SK-N-SH treated with all-trans-retinoic acid at 6 μM for 48 hours (cell line): ENCODE results near the gene LRRC75A.

ENCODE experiments used
- ATAC-seq: fragments of 200-7000 bp; cut with Tn5 transposase; 3 replicates; pipeline ENCODE4 v1.9.1; 2020; ENCODE audit warnings: mild to moderate bottlenecking, moderate library complexity
- BACH2 ChIP-seq: fragments of 250-450 bp; sonication (Bioruptor Pico); IDR thresholded peaks from 2 replicates; pipeline ENCODE4 v1.9.0; 2021; ENCODE audit warnings: mild to moderate bottlenecking, borderline replicate concordance
- CREB5 ChIP-seq: fragments of 250-450 bp; sonication (Bioruptor Pico); IDR thresholded peaks from 2 replicates; pipeline ENCODE4 v1.5.1; 2020; ENCODE audit warnings: low read depth, mild to moderate bottlenecking, moderate library complexity
- CSRNP3 ChIP-seq: fragments of 250-450 bp; sonication (Bioruptor Pico); IDR thresholded peaks from 2 replicates; pipeline ENCODE4 v1.5.1; 2021; ENCODE audit warnings: mild to moderate bottlenecking, moderate library complexity
- GLIS3 ChIP-seq: fragments of 250-450 bp; sonication (Bioruptor Pico); IDR thresholded peaks from 2 replicates; pipeline ENCODE4 v1.5.0; 2020; ENCODE audit warnings: mild to moderate bottlenecking, moderate library complexity
- ISL1 ChIP-seq: fragments of 250-450 bp; sonication (Bioruptor Pico); IDR thresholded peaks from 2 replicates; pipeline ENCODE4 v2.1.2; 2022; ENCODE audit warnings: mild to moderate bottlenecking, moderate library complexity
- OSR1 ChIP-seq: fragments of 250-450 bp; sonication (Bioruptor Pico); IDR thresholded peaks from 2 replicates; pipeline ENCODE4 v1.8.0; 2022; ENCODE audit warnings: moderate library complexity, mild to moderate bottlenecking, inconsistent platforms
- PATZ1 ChIP-seq: fragments of 250-450 bp; sonication (Bioruptor Pico); IDR thresholded peaks from 2 replicates; pipeline ENCODE4 v1.8.0; 2020; ENCODE audit warnings: mild to moderate bottlenecking, moderate library complexity, borderline replicate concordance
- PPARA ChIP-seq: fragments of 250-450 bp; sonication (Bioruptor Pico); IDR thresholded peaks from 2 replicates; pipeline ENCODE4 v1.5.0; 2020; ENCODE audit warnings: mild to moderate bottlenecking, borderline replicate concordance
- RARB ChIP-seq: fragments of 250-450 bp; sonication (Bioruptor Pico); IDR thresholded peaks from 2 replicates; pipeline ENCODE4 v1.8.0; 2021; ENCODE audit warnings: mild to moderate bottlenecking, moderate library complexity
- TOX ChIP-seq: fragments of 250-450 bp; sonication (Bioruptor Pico); IDR thresholded peaks from 2 replicates; pipeline ENCODE4 v1.8.0; 2021; ENCODE audit warnings: mild to moderate bottlenecking, moderate library complexity, borderline replicate concordance
- ZC3H10 ChIP-seq: fragments of 250-450 bp; sonication (Bioruptor Pico); IDR thresholded peaks from 2 replicates; pipeline ENCODE4 v1.5.1; 2021; ENCODE audit warnings: mild to moderate bottlenecking, moderate library complexity
- ZFP3 ChIP-seq: fragments of 250-450 bp; sonication (Bioruptor Pico); IDR thresholded peaks from 2 replicates; pipeline ENCODE4 v1.5.0; 2020; ENCODE audit warnings: mild to moderate bottlenecking, moderate library complexity
- ZFP30 ChIP-seq: fragments of 450-650 bp; formaldehyde crosslinking; IDR thresholded peaks from 2 replicates; pipeline ENCODE4 v1.5.0; 2022; ENCODE audit warnings: mild to moderate bottlenecking, moderate library complexity
- ZNF565 ChIP-seq: fragments of 450-650 bp; formaldehyde crosslinking; conservative IDR thresholded peaks from 2 replicates; pipeline ENCODE4 v1.5.0; 2020; ENCODE audit warnings: low read depth, mild to moderate bottlenecking, moderate library complexity
- ZNF70 ChIP-seq: fragments of 450-650 bp; formaldehyde crosslinking; IDR thresholded peaks from 2 replicates; pipeline ENCODE4 v1.5.0; 2020; ENCODE audit warnings: mild to moderate bottlenecking, moderate library complexity
- ZNF8 ChIP-seq: fragments of 450-650 bp; formaldehyde crosslinking; IDR thresholded peaks from 2 replicates; pipeline ENCODE4 v1.5.0; 2020; ENCODE audit warnings: mild to moderate bottlenecking, moderate library complexity
- TF ChIP-seq, protein P1 (sequence below): fragments of 250-450 bp; sonication (Bioruptor Pico); IDR thresholded peaks from 2 replicates; pipeline ENCODE4 v1.8.0; 2021; ENCODE audit warnings: low read depth, mild to moderate bottlenecking, moderate library complexity, borderline replicate concordance
- TF ChIP-seq, protein P2 (sequence below): fragments of 250-450 bp; sonication (Bioruptor Pico); IDR thresholded peaks from 2 replicates; pipeline ENCODE4 v1.5.0; 2020; ENCODE audit warnings: mild to moderate bottlenecking, moderate library complexity

The LRRC75A gene

GRCh38 chr17:16488968-16489337 is 3.0 kb downstream of the LRRC75A start (continued):
- TF ChIP-seq PATZ1 (CRISPR knock-in tag) (no peak), TOX (CRISPR knock-in tag) (no peak), GLIS3 (CRISPR knock-in tag) (no peak), CSRNP3 (CRISPR knock-in tag) (no peak), ZFP30 (CRISPR knock-in tag) (no peak), ZFP3 (CRISPR knock-in tag) (no peak), ZNF8 (CRISPR knock-in tag) (no peak), ZNF565 (CRISPR knock-in tag) (no peak), ZC3H10 (CRISPR knock-in tag) (no peak)
- TF ChIP-seq, protein P1, sequence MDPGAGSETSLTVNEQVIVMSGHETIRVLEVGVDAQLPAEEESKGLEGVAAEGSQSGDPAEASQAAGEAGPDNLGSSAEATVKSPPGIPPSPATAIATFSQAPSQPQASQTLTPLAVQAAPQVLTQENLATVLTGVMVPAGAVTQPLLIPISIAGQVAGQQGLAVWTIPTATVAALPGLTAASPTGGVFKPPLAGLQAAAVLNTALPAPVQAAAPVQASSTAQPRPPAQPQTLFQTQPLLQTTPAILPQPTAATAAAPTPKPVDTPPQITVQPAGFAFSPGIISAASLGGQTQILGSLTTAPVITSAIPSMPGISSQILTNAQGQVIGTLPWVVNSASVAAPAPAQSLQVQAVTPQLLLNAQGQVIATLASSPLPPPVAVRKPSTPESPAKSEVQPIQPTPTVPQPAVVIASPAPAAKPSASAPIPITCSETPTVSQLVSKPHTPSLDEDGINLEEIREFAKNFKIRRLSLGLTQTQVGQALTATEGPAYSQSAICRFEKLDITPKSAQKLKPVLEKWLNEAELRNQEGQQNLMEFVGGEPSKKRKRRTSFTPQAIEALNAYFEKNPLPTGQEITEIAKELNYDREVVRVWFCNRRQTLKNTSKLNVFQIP (CRISPR knock-in tag) = no peak

DNA sequence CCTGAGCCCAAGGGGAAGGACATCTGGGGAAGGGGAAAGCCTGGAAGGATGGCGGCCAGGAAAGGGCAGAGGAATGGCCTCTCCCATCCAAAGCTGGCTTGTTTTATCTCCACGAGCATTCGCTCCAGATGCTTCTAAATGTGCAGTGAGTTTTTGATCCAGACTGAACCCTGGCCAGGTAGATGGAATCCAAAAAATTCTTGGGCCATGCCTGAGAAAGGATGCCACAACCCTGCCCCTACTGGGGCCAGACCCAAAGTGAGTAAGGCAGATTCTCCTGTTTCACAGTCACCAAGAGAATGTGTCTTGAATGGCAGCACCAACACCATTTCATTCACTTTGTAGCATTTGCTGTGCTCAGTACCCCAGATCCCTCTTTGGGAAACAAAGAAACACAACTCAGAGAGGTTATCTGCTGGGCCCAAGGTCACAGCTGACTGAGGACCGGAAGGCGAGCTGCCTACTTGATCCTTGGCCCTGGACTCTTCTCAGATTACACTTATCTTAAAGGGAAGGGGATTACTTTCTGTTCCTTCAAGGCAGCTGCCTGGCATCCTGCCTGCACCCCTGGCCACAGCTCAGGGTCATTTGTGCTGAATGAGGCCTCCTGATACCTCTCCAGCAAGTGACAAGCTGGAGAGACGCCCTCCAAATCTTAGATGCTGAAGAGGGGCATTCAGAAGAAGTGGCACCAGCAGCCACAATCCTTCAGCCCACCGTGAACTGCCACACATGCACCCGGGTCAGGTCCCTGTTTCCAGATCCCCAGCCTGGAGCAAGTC is 3.6 kb downstream of the LRRC75A start:
- ATAC-seq = no peak
- TF ChIP-seq PATZ1 (CRISPR knock-in tag) (no peak), ZFP3 (CRISPR knock-in tag) (no peak), ZC3H10 (CRISPR knock-in tag) (no peak), CSRNP3 (CRISPR knock-in tag) (no peak), ZFP30 (CRISPR knock-in tag) (no peak), OSR1 (CRISPR knock-in tag) (no peak), PPARA (CRISPR knock-in tag) (no peak), BACH2 (CRISPR knock-in tag) (no peak), ISL1 (CRISPR knock-in tag) (no peak), ZNF70 (no peak), CREB5 (CRISPR knock-in tag) (no peak), RARB (no peak)
- TF ChIP-seq, protein P2, sequence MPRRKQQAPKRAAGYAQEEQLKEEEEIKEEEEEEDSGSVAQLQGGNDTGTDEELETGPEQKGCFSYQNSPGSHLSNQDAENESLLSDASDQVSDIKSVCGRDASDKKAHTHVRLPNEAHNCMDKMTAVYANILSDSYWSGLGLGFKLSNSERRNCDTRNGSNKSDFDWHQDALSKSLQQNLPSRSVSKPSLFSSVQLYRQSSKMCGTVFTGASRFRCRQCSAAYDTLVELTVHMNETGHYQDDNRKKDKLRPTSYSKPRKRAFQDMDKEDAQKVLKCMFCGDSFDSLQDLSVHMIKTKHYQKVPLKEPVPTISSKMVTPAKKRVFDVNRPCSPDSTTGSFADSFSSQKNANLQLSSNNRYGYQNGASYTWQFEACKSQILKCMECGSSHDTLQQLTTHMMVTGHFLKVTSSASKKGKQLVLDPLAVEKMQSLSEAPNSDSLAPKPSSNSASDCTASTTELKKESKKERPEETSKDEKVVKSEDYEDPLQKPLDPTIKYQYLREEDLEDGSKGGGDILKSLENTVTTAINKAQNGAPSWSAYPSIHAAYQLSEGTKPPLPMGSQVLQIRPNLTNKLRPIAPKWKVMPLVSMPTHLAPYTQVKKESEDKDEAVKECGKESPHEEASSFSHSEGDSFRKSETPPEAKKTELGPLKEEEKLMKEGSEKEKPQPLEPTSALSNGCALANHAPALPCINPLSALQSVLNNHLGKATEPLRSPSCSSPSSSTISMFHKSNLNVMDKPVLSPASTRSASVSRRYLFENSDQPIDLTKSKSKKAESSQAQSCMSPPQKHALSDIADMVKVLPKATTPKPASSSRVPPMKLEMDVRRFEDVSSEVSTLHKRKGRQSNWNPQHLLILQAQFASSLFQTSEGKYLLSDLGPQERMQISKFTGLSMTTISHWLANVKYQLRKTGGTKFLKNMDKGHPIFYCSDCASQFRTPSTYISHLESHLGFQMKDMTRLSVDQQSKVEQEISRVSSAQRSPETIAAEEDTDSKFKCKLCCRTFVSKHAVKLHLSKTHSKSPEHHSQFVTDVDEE (CRISPR knock-in tag) = no peak
